GM19025 (cell line): ENCODE results near the gene TUT4.

ENCODE experiments used
- ATAC-seq: cut with Tn5 transposase; IDR thresholded peaks from one replicate; pipeline ENCODE4 v1.9.1; 2021; ENCODE audit warnings: mild to moderate bottlenecking, low read depth, moderate library complexity; ENCODE audit not compliant: unreplicated experiment

The TUT4 gene

DNA sequence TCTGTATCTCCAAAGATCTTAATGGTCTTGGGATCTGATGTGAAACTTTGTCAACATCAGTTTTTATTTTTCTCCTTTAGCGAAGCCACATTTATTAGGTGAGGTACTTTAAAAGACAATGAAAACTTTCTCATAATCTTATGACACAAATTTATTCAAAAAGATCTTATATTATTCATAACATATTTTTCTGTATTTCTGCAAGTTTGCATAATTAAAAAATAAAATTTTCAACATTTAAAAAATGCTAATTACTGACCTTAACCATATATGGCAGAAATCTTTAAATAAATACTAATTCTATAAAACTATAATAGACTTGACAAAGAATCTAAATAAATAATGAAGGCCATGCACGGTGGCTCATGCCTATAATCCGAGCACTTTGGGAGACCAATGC, 75.9 kb downstream of the TUT4 start:
- ATAC-seq, result no peak

DNA sequence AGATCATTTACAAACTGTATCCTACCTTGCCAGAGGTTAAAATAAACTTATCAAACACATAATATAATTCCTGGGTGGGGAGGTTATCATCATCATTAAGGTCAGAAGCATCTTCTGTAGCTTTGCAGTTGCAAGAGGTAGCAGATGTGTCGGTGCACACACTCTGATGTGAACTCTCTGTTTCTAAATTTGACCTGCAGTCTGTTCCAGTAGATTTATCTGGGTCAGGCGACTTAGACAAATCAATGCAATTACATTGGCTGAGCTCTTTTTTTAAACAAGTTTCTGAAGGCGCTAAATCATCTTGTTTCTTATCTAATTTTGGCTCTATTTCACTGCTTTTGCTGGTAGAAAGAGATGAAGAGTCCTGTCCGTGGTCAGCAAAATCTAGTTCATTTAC, 78.1 kb downstream of the TUT4 start:
- ATAC-seq, result no peak

DNA sequence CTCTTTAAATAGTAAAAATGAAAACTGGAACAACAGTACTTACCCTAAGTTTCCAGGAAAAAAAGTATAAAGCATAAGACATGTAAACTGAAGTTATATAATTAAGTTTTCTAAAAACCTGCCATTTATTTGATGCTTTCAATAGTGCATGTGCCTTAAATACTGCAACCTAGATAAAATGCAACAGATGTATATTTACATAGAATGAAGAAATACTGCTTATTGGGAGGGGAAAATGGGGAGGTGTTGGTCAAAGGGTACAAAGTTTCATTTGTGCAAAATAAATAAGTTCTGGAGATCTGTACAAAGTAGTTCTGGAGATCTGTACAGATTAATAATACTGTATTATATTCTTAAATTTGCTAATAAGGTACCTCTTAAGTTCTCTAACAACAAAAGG, 79.9 kb downstream of the TUT4 start:
- ATAC-seq, result no peak

DNA sequence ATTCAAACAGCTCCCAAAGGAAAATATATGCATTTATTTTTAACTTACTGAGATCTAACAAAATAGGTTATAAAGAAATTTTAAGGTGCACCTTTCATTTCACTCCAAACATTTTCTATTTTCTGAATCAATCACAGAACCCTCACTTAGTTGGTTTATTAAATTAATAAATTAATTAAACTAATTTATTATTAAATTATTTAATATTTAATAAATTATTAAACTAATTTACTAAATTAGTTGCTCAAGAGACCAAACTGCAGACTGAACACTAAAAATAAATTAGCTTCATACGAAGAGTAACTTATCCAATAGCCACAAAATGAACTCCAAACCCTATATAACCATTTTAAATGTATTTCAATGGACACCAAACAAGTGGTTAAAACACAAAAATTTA, 80.5 kb downstream of the TUT4 start:
- ATAC-seq, result no peak

DNA sequence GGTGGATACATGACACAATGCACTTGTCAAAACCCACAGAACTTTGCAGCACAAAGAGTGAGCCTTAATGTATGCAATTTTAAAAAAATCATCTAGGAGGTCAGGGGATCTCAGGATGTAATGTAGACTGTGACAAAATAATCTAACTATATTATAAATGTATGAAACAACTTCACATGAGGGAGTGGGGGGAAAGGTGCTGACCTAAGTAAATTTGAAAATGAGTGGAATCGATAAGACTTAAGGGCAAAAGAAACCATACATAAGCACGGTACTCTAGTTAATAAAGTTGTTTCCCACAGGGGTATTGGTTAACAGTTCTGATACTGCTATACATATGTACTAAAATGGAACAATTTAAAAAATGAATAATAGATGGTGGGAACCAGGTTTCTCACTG, 83.8 kb downstream of the TUT4 start:
- no peak for ATAC-seq

DNA sequence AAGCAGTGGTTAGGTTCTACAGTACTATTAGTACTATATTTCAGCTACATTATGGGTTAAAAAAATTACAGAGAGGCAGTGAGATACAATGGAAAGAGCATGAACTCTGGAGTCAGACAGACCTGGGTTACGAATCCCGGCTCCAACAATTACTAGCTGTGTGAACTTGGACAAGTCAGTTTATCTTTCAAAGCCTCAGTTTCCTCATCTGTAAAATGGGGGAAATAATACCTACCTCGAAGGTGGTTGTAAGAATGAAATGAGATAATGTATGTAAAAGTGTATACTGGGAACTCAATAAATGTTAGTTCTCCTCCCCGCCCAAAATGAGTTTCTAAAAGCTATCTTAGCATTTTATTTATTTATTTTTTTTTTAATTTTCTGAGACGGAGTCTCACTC, 89.0 kb downstream of the TUT4 start:
- no peak for ATAC-seq

DNA sequence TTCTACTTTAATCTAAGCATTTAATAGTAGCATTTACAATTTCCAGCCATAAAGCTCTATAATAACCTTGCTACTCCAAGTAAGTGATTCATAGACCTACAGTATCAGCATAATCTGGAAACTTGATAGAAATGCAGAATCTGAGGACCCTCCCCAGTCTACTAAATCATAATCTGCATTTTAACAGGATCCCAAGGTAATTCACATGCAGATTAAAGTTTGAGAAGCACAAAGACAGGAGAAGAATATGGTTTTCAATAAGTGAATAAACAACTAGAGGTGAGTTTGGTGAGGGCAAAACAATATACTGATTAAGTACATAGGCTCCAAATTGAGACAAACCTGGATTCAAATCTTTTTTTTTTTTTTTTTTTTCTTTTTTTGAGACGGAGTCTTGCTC, 91.1 kb downstream of the TUT4 start:
- no peak for ATAC-seq

DNA sequence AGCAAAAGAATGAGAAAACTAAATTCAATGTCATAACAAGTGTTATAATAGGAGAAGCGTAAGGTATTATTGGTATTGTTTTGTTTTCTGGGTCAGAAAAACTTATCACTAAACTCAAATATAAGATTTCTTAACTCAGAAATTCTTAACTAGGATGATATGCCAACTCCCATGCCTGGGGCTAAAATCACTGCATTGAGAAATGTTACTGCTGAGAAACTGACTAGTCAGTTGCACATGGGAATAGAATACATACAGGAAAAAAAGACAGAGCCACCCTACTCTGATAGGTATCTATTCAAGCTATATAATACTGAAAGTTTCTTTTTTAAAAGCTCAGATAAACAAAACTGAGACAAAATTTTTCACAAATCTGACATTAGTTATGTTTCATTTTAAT, 92.2 kb downstream of the TUT4 start:
- ATAC-seq, result no peak

DNA sequence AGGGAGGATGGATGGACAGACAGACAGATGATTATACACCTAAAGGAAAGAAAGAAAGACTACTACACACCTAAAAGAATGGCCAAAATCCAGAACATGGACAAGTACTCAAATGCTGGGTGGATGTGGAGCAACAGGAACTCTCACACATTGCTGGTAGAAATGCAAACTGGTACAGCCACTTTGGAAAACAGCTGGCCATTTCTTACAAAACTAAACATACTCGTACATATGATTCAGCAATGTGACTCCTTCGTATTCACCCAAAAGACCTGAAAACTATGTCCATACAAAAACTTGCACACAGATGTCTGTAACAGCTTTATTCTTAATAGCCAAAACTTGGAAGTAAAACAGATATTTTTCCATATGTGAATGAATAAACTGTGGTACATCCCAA, 97.2 kb downstream of the TUT4 start:
- ATAC-seq, result no peak

DNA sequence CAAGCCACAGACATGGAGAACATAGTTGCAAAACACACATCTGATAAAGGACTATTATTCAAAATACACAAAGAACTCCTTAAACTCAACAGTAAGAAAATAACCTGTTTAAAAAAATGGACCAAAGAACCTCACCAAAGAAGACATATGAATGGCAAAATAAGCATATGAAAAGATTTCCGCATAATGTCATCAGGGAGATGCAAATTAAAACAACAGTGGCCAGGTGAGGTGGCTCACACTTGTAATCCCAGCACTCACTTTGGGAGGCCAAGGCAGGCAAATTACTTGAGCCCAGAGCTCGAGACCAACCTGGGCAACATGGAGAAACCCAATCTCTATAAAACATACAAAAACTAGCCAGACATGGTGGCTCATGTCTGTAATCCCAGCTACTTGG, 98.1 kb downstream of the TUT4 start:
- ATAC-seq, result no peak

DNA sequence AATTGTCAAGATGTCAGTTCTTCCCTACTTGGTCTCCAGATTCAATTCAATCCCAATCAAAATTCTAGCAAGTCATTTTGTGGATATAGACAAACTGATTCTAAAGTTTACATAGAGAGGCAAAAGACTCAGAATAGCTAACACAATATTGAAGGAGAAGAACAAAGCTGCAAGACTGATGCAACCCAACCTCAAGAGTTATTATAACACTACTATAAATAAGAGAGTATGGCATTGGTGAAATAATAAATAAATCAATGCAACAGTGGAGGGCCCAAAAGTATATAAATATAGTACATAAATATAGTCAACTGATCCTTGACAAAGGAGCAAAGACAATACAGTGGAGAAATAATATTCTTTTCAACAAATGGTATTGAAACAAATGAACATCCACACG, 98.8 kb downstream of the TUT4 start:
- no peak for ATAC-seq

DNA sequence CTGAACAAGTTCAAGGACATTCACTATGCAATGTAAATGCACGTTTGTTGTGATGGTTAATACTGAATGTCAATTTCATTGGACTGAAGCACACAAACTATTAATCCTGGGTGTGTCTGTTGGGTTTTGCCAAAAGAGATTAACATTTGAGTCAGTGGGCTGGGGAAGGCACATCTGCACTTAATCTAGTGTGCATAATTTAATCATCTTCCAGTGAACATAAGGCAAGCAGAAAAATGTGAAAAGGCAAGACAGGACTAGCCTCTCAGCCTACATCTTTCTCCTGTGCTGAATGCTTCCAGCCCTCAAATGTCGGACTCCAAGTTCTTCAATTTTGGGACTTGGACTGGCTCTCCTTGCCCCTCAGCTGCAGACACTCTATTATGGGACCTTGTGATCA, 108.4 kb downstream of the TUT4 start:
- ATAC-seq, result no peak

DNA sequence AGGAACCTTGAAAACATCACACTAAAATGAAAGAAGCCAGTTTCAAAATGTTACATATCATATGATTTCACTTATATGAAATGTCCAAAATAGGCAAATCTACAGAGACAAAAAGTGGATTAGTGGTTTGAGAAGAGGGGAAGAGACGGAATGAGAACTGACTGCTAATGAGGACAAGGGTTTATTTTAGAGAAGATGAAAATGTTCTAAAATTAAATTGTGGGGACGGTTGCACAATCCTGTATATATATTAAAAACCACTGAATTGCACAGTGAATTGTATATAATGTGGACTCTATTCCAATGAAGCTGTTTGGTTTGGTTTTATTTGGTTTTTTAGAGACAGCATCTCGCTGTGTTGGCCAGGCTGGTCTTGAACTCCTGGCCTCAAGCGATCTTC, 112.9 kb downstream of the TUT4 start:
- ATAC-seq, result no peak

DNA sequence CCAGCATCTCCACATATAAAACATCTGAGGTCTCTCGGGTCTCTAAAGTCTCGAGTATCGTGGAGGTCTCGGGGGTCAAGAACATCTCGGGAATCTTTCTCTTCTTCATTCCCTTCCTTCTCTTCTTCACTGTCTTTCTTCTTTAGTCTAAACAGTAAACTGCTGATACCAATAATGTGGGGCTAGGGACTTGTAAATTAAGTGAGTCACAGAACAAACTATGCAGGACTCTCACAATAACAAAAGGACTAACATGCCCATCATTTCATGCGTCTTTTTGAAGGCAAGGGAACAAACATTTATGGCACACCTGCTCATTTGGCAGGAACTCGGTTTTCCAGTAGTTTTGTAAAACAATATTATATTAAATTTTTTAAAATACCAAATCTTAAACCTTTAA, 116.1 kb downstream of the TUT4 start:
- no peak for ATAC-seq

DNA sequence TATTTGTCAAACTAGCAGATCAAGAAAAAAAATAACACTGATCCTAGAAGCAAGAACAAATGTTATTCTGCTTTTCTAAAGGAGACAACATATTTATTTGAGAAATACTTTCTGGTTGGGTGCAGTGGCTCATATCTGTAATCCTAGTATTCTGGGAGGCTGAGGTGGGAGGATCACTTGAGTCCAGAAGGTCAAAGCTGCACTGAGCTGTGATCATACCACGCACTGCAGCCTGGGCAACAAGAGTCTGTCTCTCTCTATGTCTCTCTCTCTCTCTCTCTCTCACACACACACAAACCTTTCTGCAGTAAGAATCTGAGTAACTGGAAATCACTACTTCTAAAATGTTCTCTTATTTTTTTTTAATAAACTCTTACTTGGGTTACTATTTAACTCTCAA, 117.2 kb downstream of the TUT4 start:
- no peak for ATAC-seq

DNA sequence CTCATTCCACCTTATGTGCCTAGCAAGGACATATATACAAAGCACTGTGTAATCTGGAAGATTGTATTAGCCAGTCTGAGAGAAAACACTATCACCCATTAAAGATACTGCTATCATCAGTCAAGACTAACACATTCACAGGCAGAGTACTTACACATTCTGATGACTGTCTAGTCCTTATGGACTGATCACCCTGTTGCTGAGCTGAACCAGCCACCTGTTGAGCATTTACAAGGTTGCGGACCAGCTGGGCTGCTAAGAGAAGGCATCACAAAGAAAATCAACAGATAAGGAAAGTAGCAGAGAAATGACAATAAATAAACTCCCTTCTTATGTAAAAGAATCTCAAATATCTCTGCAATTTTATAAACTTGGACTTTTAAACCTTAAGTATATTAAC, 117.7 kb downstream of the TUT4 start:
- ATAC-seq, result no peak

DNA sequence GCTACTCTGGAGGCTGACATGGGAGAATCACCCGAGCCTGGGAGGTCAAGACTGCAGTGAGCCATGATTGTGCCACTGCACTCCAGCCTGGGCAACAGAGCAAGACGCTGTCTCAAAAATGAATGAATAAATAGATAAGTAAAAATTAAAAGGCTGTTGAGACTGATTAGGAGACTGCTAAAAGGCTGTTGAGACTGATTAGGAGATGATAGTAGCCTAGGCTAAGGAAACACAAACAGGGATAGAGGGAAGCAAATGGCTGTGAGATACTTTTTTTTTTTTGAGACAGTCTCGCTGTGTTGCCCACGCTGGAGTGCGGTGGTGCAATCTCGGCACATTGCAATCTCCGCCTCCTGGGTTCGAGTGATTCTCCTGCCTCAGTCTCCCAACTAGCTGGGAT, 120.1 kb downstream of the TUT4 start:
- ATAC-seq, result no peak

DNA sequence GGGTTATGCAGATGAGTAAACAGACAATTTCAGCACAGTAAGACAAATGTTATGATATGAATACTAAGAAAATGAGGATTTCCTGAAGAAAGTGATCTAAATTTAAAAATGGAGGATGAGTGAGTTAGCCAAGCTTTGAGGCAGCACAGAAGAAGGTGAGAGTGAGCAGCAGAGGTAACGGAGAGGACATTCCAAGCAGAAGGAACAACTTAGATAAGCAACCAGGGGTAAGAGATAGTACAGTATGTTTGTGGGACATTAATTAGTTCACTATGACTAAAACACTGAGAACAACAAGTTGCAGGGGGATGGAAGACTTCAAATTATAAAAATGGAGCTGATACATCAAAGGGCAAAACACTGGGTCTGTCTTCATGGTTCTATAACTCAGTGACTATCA, 125.7 kb downstream of the TUT4 start:
- no peak for ATAC-seq

DNA sequence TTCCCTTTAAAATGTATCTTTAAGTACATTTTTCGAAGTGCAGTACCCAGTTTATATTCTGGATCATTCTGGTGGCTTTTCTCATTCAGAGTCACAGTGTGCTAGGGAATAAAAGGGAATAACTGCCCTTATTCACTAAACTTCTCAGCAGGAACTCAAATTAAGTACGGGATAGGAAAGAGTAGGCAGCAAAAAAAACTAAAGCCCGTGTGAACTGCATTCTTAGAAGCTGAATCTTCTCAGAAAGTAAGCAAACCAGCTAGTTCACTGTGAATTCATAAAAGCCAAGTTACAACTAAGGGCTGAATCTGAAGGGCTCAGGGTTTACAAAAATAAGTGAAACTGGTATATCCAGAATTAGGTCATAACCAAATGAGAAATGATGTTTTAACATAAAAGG, 126.5 kb downstream of the TUT4 start:
- no peak for ATAC-seq

DNA sequence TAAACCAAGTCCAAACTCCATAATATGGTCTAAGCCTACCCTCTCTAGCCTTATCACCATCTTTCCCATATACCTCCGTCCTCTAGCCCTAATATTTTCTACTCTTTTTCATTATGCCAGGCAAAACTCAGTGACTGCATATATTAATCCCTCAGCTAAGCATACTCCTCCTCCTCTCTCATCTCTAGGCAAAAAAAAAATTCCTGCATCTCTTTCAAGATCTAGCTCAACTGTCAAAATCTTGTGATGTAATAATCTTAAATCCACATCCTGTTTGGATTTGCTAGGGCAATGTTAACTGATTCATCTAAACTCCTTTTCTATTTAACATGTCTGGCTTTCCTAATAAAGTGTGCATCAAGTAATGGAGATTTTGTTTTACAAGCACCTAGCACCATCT, 128.1 kb downstream of the TUT4 start:
- no peak for ATAC-seq

DNA sequence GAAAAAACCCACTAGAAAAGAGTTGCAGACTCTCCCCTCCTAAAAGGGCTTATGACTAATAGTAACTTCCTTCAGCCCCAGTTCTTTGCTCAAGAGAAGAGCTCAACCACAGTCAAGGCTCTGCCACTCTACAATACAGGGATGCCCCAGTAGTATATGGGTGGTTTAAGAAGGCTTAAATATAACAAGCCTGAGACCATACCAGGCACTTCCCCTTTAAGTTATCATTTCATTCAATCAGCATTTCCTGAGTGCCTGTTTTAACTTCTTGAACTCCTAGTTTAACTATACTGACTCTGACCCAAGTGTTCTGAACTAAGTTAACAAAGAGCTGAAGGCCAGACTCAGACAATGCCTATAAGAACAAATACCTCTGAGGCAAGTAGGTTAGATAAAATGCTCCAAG, 128.7 kb downstream of the TUT4 start:
- ATAC-seq, result no peak

DNA sequence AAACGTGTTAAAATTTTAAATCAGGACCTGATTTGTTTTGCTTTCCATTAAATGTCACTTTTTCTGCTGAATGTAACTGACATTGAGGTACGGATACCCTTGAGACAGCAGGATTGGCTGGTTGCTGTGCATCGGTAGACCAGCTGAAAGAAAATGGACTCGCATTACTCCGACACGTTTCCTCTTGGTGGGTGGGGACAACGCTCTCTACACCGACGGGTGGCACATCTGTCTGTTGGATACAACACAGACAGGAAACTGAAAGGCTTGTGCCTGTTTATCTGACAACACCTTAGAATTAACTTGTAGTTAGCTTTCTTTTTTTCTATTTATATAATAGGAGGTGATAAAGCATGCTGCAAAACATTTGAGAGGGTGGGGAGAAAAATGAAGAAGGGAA, 129.1 kb downstream of the TUT4 start:
- no peak for ATAC-seq

DNA sequence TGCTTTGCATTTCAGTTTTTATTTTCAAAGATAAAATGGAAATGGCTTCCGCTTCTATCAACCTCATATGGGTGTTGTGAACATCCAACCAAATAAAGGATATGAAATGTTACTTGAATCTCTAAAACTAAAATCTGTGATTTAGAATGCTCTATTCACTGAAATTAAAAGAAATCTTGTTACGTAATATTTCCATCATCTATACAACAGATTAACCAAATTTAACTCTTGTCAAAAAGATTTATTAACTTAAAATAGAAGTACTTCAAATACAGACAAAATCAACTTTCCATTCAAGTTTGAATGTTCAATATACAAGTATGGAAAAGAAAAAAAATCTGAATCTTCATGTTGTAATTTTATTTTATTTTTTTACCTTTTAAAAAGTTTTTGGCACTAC, 129.8 kb downstream of the TUT4 start:
- ATAC-seq, result no peak

DNA sequence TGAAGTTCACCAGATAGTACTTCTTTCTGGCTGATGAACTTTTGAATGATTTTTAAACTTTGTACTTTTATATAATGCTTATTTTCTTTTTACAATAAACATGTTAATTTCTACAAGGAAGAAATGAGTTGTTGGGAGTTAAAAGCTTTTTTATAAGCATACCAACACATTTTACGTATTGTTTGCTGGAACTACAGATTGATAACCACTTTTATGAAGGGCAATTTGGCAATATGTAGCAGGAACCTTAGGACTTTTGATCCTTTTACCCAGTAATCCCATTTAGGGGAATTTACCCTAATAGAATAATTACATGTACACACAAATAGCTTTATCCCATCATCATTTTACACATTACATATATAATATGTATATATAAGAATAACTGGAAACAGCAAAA, 132.2 kb downstream of the TUT4 start:
- no peak for ATAC-seq
